ENCODE data around the gene SLC6A3.

GRCh38 chr5:1445313-1445688, at the start of gene SLC6A3:
- TF ChIP-seq CTCF (IDR thresholded peaks at IDR 0.05) = no peak
- TF ChIP-seq POLR2A (IDR thresholded peaks at IDR 0.05) = no peak

Data from uterus (tissue), 2 donors.